Astrocyte of the spinal cord (primary cell): Measurements from ENCODE around the gene EOGT.

Source experiments
- DNase-seq: peaks from one replicate; pipeline ENCODE4 v3.0.0; 2011; ENCODE audit warnings: low read depth, low spot score
- H3K4me3 ChIP-seq: 2 replicates; pipeline ENCODE4 v1.5.1; 2011; ENCODE audit warnings: low read depth, mild to moderate bottlenecking, low read length, moderate library complexity
- in situ Hi-C: cut with HindIII; loops from 2 replicates; pipeline ENCODE4 v1.10.0; 2017; ENCODE audit warnings: low sequenced_read_pairs
- TF ChIP-seq, protein P1 (sequence below): IDR thresholded peaks from 2 replicates; pipeline ENCODE4 v1.5.1; 2012; ENCODE audit warnings: low read depth, mild to moderate bottlenecking, low read length, inconsistent platforms

EOGT gene

DNA sequence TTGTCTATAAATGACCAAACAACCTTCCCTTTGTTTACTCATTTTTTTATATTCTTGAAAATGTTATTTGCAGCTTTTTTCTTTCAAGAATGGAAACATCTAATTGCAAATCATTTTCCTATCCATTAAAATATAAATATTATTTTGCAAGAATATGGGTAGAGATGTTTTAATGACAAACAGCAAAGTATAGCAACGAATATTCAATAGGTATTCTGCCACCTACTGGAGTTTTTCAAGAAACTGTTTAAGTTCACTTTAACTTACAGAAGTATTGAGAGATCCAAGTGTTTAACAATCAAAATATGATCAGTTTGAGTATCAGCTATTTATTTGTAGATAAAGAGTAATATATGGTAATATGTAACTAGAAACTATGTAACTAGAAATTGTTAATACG is 6.9 kb upstream of the EOGT start:
- H3K4me3 ChIP-seq, result no peak overlapping the region
- TF ChIP-seq, protein P1, sequence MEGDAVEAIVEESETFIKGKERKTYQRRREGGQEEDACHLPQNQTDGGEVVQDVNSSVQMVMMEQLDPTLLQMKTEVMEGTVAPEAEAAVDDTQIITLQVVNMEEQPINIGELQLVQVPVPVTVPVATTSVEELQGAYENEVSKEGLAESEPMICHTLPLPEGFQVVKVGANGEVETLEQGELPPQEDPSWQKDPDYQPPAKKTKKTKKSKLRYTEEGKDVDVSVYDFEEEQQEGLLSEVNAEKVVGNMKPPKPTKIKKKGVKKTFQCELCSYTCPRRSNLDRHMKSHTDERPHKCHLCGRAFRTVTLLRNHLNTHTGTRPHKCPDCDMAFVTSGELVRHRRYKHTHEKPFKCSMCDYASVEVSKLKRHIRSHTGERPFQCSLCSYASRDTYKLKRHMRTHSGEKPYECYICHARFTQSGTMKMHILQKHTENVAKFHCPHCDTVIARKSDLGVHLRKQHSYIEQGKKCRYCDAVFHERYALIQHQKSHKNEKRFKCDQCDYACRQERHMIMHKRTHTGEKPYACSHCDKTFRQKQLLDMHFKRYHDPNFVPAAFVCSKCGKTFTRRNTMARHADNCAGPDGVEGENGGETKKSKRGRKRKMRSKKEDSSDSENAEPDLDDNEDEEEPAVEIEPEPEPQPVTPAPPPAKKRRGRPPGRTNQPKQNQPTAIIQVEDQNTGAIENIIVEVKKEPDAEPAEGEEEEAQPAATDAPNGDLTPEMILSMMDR, result no peak
- in situ Hi-C loops, result no loop called here
- no peak for DNase-seq

DNA sequence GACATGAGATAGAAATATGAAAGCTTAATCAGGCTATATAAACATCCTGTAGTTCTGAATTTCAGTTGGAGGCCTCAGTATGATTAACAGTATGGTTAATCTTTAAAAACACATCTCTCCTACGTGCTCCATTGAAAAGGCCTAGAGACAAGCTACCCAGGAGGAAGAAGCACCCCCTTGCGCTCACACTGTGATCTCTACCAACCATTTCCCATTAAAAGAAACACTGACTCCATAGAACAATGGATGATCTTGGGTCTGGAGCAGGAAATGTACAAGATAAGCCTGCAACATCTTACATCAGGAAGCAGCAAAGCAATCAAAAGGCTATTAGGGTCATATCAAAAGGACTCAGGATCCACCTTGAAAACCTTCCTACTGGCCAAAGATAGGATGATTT is 3.4 kb upstream of the EOGT start:
- TF ChIP-seq, protein P1, result no peak
- in situ Hi-C loops, result no loop called here
- no peak overlapping the region for H3K4me3 ChIP-seq
- no peak for DNase-seq

DNA sequence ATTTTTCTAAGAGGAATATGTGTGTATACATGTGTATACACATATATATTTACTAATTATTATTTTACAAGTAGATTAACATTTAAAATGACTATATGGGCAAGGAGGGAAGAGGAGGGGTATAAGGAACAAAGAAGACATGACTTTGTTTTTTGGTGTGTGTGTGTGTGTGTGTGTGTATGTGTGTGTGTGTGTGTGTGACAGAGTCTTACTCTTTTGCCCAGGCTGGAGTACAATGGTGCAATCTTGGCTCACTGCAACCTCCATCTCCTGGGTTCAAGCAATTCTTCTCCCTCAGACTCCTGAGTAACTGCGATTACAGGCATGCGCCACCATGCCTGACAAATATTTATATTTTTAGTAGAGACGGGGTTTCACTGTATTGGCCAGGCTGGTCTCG is 2.6 kb upstream of the EOGT start:
- DNase-seq, result no peak
- H3K4me3 ChIP-seq, result no peak overlapping the region
- TF ChIP-seq, protein P1, result no peak
- in situ Hi-C loops, result no loop called here

DNA sequence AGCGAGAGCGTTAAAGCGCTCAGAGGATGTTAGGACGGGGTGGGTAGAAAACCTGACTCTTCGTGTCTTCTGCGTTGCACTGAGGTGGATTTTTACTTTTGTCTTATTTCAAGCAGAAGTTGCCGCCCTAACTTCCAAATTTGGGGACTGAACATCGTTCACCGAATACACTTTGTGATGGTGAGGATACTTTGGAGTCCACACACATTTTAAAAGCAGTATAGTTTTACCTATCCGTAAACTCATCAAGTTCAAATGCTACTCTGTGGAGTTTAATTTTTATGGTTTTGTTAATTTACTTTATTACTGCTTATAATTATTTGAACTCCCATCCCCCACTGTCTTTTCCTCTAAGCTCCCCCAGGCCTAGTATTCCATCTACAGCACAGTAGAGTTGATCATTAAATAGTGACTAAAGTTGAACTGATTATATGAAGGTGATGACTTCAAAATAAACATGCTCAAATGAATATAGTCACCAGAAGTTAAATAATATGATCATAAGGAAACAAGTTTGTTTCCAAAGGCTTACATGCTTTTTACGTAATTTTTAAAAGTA is 617 bp upstream of the EOGT start:
- in situ Hi-C loops, result no loop called here
- DNase-seq, result no peak
- H3K4me3 ChIP-seq, result peak overlapping the region; percentile 56
- TF ChIP-seq, protein P1, result no peak

DNA sequence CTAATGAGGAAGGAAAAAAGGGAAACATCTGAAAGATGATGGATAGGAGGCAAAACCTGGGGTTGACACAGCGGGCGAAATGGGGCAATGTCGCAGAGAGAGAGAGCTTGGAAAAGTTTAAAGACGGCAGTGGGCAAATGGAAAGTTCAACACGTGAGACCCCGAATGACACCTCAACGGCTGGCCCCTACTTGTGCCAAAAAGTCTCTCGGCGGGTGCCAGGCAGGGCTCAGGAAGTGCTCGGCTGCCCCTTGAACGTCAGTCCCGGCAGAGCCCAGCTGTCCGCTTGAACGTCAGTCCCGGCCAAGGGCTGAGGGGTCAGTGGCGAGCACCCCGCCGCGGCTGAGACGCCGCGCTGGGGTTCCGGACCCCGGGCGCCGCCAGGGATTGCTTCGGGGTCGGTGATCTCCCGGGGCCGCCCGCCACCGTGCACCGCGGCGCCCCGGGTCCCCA is 658 bp downstream of the EOGT start:
- H3K4me3 ChIP-seq, result peak overlapping the region; percentile 56
- TF ChIP-seq, protein P1, result no peak
- peak; percentile 52 for DNase-seq
- in situ Hi-C loops, result no loop called here

DNA sequence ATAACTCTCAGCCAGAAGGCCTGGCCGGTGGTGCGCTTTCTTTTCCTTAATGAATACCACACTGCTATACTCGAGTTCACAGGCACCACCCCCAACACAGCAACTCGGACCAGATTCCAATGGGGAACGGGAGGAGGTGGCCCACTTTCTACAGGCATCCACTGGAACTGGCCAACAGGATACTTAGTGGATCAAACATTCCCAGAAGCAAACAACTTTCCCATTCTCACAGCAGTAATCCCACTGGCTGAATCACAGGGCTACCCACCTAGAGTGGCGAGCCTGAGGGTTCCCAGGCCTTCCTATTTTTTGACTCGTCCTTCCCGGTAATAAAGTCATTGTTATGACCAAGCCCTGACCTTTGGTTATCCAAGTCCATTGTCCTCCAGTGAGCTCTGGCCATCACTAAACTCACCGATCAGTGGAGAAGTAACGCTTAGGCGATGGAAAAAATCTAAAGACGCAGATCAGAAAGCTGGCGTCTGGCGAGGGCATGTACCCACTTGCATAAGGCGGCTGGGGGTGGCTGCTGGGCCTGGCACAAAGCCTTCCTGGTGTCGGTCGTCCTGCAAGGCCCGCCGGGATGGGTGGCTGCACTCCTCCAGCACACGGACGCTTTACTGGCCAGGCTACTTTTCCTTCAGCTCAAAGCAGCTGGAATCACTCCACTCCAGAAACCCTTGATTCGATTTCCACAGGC is 1.2 kb downstream of the EOGT start:
- TF ChIP-seq, protein P1, result no peak
- in situ Hi-C loops, result no loop called here
- peak overlapping the region; percentile 56 for H3K4me3 ChIP-seq
- DNase-seq, result no peak
